HG02973 (cell line): ENCODE measurements around the gene IDS.

Source experiments
- ATAC-seq: cut with Tn5 transposase; IDR thresholded peaks from one replicate; pipeline ENCODE4 v1.9.1; 2021; ENCODE audit warnings: moderate library complexity; ENCODE audit not compliant: unreplicated experiment

Gene IDS

GRCh38 chrX:149462849-149463248, 42.3 kb downstream of the IDS start:
- no peak for ATAC-seq

GRCh38 chrX:149461746-149462145, 43.4 kb downstream of the IDS start:
- ATAC-seq = no peak

GRCh38 chrX:149458586-149458985, 46.5 kb downstream of the IDS start:
- no peak for ATAC-seq

GRCh38 chrX:149456476-149457245, 48.4 kb downstream of the IDS start:
- ATAC-seq = no peak

GRCh38 chrX:149455934-149456333, 49.2 kb downstream of the IDS start:
- ATAC-seq = no peak

GRCh38 chrX:149453906-149454822, 50.9 kb downstream of the IDS start:
- no peak for ATAC-seq

GRCh38 chrX:149453030-149453429, 52.1 kb downstream of the IDS start:
- no peak for ATAC-seq

- no peak for ATAC-seq
Measured at GRCh38 chrX:149433451-149433850, 71.7 kb downstream of the IDS start.

GRCh38 chrX:149433051-149433450, 72.1 kb downstream of the IDS start:
- ATAC-seq = no peak
